ENCODE data around the gene BLVRB. TPM values are rescaled to one million over a fixed set of nuclear protein-coding genes. Genes with fewer than 3 reads are reported as not detected.

BLVRB gene
- total and polyA plus RNA-seq, 9 of the 15 experiments (the other 6 are each of a cell fraction or from before 2014, with no cell fraction given), result 81.1 to 749 (median 331) TPM

DNA sequence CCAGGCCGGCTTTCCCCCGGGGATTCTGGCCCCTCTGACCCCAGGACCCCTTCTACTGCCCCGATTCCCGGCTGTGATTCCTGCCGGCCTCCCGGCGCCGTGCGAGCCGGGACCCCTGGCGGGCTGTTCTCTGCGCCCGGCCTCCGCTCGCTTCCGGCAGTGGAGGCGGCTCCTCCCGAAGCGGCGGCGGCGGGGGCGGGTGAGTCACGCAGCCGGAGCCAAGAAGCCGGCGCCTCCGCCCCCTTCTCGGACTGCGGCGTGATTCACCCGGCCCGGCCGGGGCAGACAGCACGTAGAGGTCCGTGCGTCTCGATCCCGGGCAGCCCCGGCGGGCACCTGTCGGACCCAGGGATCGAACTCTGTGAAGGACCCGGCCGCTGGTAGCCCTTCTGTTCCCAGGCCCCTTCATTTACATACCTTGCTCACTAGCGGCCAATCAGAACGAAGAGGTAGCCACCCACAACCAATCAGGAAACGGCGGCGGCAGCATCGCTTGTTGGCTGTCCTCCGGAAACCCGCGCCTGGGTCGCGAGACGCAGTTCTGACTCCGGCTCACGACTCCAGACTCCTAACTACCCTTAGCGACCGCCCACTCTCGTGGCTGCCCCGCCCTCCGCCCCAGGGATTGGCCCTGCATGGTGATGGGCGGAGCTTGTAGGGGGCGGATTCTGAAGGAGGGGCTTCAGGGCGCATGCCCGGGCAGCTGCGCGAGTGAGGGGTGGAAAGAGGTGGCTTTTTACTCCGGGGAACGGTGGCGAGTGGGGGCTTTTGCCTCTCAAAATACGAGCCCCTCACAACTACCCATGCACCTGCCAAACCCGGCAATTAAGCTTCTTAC, 39.9 kb downstream of the BLVRB start, which contains the start of gene SERTAD1 (continued):
- TF ChIP-seq JUND (IDR thresholded peaks at IDR 0.05; ENCODE audit: borderline replicate concordance, low read depth, low read length) (peak; percentile 86), JUND (tag; IDR thresholded peaks at IDR 0.05; ENCODE audit: borderline replicate concordance, low read depth, low read length) (peak; percentile 57; the same call in 1 of the 3 replicates), GATAD2A (IDR thresholded peaks at IDR 0.05) (peak; percentile 79; the same call in 1 of the 2 replicates), ZNF316 (IDR thresholded peaks at IDR 0.05) (no peak), CHCHD3 (CRISPR knock-in tag; IDR thresholded peaks at IDR 0.05) (no peak), ZBTB7A (IDR thresholded peaks at IDR 0.05; ENCODE audit: borderline replicate concordance, control insufficient read depth, low read depth, low read length) (peak; percentile 98), YY1 (IDR thresholded peaks at IDR 0.05; ENCODE audit: borderline replicate concordance in 1 of 3, control insufficient read depth in 1 of 3, extremely low read depth in 1 of 3, insufficient read depth in 3 of 3, insufficient read length in 1 of 3, insufficient replicate concordance in 2 of 3, low read depth in 1 of 3, low read length in 2 of 3) (peak in 2 of 3 experiments; percentile 46 to 71), ARNT (IDR thresholded peaks at IDR 0.05) (no peak), ZNF644 (tag; IDR thresholded peaks at IDR 0.05; ENCODE audit: low read depth) (no peak), TFAM (CRISPR knock-in tag; conservative IDR thresholded peaks at IDR 0.05) (no peak), KLF1 (tag; IDR thresholded peaks at IDR 0.05) (no peak), POLR2H (tag; IDR thresholded peaks at IDR 0.05; ENCODE audit: low read depth) (peak; percentile 98), HSF4 (CRISPR knock-in tag; IDR thresholded peaks at IDR 0.05; ENCODE audit: borderline replicate concordance) (no peak), SMAD1 (IDR thresholded peaks at IDR 0.05; ENCODE audit: low read depth, low read length, partially characterized antibody) (peak; percentile 78), FOXK2 (conservative IDR thresholded peaks at IDR 0.05 in 1 of 2, IDR thresholded peaks at IDR 0.05 in 1 of 2; ENCODE audit: low read depth in 2 of 2) (peak in 1 of 2 experiments; percentile 11; a peak in 1 of 4 replicates)
- TF ChIP-seq, protein P1, sequence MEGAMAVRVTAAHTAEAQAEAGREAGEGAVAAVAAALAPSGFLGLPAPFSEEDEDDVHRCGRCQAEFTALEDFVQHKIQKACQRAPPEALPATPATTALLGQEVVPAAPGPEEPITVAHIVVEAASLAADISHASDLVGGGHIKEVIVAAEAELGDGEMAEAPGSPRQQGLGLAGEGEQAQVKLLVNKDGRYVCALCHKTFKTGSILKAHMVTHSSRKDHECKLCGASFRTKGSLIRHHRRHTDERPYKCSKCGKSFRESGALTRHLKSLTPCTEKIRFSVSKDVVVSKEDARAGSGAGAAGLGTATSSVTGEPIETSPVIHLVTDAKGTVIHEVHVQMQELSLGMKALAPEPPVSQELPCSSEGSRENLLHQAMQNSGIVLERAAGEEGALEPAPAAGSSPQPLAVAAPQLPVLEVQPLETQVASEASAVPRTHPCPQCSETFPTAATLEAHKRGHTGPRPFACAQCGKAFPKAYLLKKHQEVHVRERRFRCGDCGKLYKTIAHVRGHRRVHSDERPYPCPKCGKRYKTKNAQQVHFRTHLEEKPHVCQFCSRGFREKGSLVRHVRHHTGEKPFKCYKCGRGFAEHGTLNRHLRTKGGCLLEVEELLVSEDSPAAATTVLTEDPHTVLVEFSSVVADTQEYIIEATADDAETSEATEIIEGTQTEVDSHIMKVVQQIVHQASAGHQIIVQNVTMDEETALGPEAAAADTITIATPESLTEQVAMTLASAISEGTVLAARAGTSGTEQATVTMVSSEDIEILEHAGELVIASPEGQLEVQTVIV (CRISPR knock-in tag; IDR thresholded peaks at IDR 0.05; ENCODE audit: borderline replicate concordance), result no peak
- TF ChIP-seq, protein P2, sequence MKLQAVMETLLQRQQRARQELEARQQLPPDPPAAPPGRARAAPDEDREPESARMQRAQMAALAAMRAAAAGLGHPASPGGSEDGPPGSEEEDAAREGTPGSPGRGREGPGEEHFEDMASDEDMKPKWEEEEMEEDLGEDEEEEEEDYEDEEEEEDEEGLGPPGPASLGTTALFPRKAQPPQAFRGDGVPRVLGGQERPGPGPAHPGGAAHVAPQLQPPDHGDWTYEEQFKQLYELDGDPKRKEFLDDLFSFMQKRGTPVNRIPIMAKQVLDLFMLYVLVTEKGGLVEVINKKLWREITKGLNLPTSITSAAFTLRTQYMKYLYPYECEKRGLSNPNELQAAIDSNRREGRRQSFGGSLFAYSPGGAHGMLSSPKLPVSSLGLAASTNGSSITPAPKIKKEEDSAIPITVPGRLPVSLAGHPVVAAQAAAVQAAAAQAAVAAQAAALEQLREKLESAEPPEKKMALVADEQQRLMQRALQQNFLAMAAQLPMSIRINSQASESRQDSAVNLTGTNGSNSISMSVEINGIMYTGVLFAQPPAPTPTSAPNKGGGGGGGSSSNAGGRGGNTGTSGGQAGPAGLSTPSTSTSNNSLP (IDR thresholded peaks at IDR 0.05; ENCODE audit: borderline replicate concordance, low read depth, low read length), result no peak
- TF ChIP-seq, protein P3, sequence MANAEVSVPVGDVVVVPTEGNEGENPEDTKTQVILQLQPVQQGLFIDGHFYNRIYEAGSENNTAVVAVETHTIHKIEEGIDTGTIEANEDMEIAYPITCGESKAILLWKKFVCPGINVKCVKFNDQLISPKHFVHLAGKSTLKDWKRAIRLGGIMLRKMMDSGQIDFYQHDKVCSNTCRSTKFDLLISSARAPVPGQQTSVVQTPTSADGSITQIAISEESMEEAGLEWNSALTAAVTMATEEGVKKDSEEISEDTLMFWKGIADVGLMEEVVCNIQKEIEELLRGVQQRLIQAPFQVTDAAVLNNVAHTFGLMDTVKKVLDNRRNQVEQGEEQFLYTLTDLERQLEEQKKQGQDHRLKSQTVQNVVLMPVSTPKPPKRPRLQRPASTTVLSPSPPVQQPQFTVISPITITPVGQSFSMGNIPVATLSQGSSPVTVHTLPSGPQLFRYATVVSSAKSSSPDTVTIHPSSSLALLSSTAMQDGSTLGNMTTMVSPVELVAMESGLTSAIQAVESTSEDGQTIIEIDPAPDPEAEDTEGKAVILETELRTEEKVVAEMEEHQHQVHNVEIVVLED (CRISPR knock-in tag; IDR thresholded peaks at IDR 0.05), result peak; percentile 46
- TF ChIP-seq, protein P4, sequence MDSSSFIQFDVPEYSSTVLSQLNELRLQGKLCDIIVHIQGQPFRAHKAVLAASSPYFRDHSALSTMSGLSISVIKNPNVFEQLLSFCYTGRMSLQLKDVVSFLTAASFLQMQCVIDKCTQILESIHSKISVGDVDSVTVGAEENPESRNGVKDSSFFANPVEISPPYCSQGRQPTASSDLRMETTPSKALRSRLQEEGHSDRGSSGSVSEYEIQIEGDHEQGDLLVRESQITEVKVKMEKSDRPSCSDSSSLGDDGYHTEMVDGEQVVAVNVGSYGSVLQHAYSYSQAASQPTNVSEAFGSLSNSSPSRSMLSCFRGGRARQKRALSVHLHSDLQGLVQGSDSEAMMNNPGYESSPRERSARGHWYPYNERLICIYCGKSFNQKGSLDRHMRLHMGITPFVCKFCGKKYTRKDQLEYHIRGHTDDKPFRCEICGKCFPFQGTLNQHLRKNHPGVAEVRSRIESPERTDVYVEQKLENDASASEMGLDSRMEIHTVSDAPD (CRISPR knock-in tag; IDR thresholded peaks at IDR 0.05), result no peak

Data from K562 (cell line).